GM20431 (cell line): Measurements from ENCODE around the gene BACH2.
"Not testable (repeated sequence)": the region's sequence is repeated elsewhere in the genome, so short reads cannot be mapped to it uniquely, and the experiment has no call there.

Experiments used
- in situ Hi-C: fragments of 300-500 bp; cut with MseI, MboI; formaldehyde crosslinking; loops from one replicate; pipeline ENCODE4 v1.15.0; 2020; ENCODE audit warnings: low sequenced_read_pairs; ENCODE audit not compliant: unreplicated experiment

BACH2 gene

DNA sequence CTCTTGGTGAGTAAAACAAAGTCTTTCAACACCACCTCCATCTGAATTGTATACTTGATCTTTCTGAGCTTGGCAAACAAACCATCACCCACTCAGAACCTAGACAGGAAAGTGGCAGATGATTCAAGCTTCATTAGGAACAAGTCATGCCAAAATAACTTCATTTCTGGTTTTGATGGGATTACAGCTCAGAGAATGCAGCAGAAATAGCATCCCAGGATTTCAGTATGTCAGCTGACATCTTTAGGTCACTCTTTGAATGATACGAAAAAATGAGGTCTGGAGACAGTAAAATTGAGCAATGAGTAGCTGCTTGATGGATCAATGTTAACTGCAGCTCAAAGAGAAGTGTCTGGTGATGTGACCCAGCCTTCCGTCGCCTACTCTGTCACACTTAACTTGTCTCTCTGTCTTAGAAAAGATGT lies 310.0 kb downstream of the BACH2 start:
- in situ Hi-C loops: no loop called here

DNA sequence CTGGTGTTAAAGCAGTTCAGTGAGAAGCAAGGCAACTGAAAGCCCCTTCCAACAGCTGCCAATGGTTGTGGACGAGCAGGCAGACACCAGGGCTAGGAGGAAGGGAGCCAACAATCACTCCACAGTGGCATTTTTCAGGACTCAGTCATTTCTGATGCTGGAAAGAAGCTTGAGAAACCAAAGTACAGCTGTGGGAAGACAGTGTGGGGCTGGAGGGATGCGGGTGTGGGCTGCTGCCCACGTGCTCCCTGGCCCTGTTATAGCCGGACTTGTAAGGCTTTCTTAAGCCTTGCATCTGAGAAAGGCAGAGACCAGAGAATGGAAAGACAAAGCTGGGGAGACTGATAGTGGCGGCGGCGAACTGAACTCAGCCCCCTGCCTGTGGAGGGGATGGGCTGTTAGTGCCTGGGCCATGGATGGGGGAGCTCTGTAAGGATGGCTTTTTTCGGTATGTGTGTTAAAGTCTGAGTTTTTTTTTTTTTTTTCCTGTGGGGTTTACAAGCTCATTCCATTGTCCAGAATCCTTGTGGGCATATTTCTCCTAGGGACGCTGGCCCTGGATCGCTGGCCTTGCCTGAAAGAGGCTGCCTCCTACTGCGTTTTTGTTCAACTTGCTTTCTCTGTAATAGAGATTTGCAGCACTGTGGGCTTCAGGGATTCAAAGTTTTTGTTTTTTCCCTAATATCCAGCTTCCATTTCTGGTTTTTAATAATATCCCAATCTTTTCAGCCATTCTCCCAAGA lies 310.7 kb downstream of the BACH2 start:
- in situ Hi-C loops: no loop called here

DNA sequence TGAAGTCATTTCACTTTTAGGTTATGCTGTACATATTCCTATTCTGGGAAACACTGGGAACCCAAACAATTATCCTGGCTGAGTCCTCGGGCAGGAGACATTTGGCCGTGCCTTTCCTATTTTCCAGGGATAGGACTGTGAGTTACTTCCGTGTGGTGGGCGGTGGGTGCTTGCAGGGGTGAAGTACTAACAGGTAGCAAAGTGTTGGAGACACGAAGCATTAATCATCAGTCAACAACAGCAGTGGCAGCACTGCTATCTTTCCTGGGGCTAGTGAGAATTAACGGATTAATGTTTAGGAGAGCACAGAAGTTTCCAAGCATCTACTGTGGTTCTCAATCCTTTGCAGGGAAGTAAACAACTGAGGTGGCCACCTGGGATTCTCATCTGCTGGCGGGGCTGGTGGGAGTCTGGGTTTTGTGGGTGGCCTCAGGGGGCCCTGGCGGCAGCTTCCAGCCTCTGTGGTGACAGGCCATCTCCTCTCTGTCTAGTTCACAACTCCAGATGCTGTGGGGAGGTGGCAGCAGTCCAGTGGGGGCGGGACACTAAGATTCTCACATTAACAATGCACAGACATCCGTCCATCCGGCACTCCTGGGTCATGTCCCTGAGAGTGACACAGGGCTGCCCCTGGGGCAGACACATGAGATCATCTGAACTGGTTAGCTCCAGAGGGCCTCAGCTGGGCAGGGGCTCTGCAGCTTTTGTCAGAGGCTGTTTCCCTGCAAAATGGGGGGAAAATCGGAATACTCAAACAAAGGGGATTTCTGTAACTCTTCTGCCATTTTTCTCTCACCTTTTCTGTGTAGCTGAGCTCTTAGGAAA lies 311.5 kb downstream of the BACH2 start:
- in situ Hi-C loops: no loop called here

DNA sequence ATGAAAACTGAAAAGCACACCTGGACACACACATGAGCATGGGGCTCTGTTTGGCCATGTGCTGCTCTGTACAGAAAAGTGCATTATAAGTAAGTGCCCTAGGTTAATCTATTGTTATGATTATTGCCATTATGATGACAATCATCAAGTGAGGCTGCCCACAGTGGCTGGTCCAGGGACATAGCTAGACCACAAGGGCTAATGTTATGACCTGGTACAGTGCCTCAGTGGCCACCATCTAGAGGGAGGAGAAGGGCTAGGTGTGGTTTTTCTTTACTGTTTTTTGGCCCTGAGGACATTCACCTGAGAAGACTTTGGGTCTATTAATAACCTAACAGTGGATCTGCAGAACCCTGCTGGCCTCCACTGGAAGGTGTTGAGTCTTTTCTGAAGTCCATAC lies 316.3 kb downstream of the BACH2 start:
- in situ Hi-C loops: no loop called here

DNA sequence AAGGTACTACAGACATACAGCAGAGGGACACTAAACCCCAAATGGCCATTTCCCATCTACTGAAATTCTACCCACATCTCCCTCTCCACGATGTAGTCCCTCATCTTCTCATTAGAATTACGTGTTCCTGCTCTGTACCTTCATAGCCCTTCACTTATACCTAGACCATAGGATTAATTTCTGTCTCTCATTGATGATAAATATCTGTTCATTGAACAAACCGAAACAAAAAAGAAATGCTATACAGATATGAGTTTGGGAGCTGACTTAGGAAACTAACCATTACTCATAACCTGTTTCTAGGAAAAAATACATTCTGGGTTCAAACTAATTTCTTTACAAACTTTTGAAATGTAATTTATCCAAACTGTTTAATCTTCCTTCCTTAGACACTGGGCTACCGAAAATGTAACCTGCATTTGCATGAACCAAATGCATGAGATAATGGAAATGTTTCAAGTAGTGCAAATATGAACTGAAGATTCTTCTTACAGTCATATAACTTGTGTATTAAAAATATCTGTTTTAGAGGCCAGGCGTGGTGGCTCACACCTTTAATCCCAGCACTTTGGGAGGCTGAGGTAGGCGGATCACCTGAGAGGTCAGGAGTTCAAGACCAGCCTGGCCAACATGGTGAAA lies 317.0 kb downstream of the BACH2 start:
- in situ Hi-C loops: no loop called here

DNA sequence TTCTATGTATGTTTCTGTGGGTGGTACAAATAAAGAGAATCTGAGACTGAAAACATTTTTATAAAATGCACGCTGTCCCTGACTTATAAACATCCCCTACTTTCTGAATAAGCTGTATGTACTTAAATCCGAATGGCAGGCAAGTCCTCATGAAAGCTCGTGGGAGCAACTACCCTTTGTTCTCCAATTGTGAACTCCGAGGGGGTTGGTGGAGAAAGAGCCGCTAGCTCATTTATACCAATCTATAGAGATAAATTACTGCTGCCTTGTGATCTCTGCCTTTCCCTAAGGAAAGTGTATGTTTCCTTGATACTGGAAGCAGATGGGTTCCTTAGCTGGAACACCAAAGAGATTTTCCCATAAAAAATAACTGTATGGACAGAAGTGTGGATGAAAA lies 317.9 kb downstream of the BACH2 start:
- in situ Hi-C loops: no loop called here

DNA sequence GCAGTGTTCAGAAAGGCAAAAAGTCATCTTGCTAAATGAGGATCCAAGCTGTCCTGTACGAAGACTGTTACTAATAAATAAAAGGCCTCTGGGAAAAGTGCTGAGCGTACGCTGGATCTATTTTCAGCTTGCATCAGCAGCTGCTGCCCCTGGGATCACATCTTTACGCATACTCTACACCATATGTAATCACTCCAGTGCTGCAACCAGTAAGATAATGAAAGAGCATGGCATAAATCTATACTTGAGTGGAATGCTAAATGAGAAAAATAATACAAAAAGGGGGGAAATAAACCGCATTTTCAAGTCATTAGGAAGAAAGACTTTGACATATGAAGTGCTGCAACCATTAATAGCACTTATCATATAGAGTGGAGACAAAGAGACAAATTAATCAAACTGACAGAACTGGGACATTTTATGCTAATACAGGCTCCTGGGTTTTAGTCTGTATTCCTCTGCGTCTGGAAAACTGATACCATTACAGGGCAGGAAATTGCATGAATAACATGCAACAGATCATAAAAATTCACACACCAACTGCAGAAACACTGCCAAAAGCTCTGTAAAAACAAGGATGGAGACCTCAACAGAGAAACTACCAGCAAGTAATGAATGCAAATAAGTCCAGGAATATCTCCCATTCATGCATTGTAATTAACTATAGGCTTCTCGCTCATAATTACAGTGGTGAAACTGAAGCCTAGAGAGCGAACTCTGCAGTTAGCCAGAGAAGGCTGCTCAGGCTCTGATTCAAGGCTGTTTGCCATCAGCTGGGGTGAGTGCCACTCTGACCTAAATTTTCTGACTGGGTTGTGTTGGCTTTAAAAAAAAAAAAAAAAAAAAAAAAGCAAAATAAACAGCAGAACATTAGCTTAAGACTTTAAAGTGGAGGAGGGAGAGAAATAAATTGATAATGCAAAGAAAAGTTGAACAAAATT lies 318.6 kb downstream of the BACH2 start:
- in situ Hi-C loops: no loop called here

DNA sequence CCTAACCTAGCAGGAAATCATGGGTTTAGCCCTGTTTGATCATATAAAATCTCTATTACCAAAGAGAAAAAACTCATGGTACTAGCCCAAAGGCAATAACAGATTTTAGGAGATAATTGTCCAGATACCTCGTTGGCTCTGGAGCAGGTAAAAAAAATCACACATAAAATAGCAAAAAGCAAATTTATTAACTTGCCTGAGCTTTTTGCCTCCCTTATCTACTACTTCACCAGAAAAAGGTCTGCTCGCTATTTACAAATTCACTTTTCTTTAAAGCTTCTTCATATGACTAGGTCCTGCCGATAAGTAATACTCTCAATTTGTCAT lies 320.0 kb downstream of the BACH2 start:
- in situ Hi-C loops: no loop called here

DNA sequence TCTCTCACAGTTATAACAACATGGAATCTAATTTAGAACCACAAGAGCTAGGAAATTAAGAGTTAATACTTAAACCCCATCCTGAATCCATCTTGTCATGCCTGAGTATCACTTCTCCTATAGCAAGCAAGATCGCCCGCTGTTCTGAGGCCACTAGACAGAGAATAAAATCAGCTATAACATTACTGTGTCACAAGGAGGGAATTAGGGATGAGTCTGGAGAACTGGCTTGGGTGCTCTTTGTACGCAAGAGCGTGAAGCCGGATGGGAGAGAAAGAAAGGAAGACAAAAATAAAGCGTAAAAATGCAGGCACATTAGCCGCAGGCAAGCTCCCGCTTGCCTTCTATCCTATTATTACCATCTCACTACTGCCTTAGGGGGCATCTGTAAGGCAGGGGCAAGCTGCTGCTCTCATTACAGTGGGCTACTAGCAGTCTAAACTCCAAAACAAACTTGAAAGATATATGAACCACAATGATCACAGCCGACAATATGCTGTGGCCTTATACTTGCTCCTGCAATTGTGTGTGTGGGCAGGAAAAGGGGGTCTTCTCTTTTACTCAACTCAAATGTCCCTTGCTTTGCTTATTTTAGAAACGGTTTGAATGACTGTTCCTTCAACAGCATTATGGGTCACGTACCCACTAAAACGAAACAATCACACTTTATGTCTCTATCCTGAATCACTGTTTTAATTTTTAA lies 320.5 kb downstream of the BACH2 start:
- in situ Hi-C loops: no loop called here

DNA sequence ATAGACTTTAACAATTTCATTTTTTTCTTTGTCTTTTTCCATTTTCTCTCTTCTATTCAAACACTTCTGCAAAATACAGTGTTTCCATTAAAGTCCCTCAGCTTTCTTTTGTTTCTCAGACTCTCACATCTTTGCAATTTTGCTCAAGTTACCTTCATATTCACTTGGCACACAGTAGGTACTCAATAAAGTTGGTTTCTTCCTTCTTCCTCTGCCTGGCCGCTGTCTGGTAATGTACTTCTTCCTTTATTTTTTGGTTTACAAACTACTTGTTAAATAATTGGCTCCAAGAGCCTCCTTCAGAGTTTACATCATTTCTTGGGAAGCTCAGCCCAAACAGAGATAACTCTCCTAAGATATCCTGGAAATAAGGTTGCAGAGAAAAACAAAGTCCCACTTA lies 321.3 kb downstream of the BACH2 start:
- in situ Hi-C loops: no loop called here

DNA sequence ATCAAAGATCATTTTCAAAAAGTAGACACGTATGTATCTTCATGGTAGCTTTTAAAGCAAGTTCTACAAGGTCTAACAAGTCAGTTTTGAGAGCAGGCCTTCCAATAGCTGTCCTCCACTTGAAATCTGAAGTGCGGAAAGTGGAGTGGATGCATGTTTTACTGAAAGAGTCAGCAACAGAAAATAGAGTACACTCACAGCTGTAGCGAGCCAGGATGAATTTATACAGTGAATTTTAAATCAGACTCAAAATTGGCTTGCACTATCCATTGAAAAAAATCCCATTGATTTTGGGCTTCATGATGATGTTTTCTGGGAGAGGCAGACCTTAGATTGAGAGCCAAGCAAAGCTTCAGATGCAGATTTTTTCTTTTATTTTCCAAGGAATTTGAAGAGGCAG lies 321.8 kb downstream of the BACH2 start:
- in situ Hi-C loops: no loop called here

DNA sequence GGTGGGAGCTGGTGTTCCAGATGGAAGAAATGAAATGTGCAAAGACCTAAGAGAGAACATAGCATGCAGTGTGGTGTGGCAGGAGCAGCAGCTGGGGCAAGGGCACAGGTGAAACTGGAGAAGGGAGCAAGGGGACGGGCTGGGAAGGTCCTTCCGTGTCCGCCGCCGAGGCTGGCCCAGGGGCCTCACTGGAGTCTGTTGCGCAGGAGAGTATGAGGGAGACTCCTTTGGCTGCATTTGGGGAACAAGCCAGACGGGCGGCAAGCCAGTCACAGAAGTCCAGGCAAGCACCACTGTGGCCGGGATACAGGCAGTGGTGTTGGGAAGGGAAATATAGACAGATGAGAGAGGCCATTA lies 324.6 kb downstream of the BACH2 start:
- in situ Hi-C loops: no loop called here

DNA sequence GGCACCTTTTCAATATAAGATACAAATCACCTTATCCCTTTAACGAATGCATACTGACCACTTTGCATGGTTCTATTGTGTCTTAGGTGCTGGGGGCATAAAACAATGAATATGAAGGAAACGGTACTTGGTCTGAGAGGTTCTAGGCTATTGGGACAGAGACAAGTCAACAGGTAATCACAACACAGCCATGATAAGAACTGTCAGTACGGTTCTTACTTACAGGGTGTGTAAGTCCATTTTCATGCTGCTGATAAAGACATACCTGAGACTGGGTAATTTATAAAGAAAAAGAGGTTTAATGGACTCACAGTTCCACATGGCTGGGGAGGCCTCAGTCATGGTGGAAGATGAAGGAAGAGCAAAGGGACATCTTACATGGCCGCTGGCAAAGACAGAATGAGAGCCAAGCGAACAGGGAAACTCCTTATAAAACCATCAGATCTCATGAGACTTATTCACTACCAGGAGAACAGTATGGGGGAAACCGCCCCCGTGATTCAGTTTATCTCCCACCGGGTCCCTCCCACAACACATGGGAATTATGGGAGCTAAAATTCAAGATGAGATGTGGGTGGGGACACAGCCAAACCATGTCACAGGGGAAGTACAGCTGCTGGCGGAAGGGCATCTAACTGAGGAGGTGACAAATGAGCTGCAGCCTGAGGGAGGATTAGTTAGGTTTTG lies 325.2 kb downstream of the BACH2 start:
- in situ Hi-C loops: not testable (repeated sequence)

DNA sequence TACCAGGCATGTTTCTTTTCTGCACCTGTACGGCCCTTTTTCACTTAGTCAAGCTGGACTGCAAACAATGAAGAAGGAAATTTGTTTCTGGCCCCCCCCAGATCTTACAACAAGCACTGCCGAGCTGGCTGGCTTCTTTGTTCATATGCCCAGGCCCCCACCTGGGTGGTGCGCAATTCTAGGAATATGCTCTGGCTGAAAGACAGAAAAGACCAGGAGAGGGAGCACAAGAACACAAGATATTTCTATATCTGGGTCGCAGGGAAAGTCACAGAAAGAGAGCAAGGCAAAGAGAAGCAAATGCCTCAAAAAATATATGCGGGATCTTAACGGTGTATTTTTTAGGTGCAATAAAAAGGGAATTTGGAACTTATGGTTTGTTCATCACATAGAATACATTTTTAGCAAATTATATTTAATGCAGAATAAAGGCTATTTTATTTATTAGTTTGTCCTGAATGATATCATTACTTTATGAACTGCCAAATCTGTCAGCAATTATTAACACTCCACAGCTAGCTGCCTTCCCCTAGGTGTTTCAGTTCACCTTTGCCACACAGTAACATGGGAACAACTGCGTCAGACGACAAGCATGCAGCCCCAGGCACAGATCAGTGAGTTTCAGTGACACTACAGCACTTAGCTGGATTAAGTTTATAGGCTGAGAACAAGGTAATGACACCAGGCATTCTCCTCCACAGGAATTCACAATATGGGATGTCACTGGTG lies 325.9 kb downstream of the BACH2 start:
- in situ Hi-C loops: no loop called here

DNA sequence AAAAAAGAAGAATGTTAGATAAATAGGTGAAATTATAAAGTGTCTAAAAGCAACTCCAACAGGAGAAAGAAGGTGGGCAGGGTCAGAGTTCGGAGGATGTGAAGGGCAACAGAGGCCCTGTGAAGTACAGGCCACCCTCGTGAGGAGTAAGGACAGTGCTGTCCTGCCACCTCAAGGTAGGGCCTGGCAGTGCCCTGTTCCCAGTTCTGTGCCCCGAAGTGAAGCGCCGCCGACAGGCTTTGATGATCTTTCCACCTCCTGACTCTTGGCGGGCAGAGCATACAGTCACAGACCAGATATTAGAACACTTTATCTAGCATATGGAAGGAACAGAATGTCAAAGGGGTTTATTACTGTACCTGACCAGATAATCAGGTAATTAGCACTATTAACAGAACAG lies 326.6 kb downstream of the BACH2 start:
- in situ Hi-C loops: no loop called here

DNA sequence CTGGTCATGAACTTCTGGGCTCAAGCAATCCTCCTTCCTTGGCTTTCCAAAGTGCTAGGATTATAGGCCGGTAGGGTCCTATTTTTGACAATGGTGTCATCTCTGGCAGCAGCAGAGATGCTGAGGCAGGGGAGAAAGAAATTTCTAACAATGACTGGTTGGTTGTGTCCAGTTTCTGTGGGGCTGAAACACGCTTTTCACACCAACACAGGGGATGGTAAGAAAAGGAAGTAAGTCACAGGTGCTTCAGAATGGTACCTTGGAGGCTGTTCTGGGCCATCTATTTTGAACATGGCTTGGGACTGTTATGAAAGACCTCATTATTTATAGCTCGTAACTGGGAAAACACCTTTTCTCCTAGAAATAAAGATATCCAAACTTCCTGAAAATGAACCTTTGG lies 329.7 kb downstream of the BACH2 start:
- in situ Hi-C loops: no loop called here

DNA sequence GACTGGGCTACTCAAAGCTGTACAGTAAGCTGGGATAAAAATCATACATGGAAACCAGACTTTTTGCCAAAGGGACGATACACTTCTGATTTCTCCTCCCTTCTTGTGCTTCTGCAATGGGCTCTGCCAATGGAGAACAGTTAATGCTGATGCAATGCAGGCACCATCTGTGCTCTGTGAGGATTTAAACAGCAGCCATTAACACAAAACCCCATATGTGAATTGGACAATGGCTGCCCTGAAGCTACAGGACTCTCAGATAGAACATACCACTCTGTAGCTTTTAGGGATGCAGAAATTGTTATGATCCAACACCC lies 330.5 kb downstream of the BACH2 start:
- in situ Hi-C loops: no loop called here

DNA sequence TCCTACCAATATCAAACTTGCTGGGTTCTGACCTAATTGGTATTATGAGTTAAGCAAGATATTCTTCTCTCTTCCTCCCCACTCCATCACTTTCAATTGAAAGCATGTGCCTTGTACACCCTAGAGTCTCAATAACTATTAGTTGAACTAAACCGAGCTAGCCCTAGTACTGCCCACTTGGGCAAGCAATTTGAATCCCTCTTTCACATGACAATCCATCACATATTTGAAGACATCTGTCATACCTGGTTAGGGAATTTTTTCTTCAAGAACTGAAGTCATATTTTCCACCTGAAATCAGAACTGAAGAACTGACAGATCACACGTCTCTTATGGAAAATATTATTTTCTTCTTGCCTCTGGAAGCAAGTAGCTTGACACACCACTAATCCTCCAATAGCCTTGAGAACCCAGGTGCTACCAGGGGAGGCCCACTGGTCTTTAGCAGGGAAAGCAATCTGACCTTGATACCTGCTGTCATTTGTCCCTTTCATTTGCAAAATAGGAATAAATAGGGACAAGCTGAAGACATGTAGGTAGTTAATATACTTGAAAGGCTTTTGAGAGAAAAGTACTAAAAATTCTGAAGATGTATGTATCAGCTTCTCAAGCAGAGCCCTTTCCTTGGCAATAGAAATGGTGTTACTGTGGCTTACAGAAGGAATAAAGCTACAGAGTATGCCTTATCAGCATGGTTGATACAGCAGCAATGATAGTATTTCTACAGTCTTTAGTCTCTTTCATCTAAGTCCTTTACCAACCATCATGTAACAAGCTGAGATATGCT lies 331.0 kb downstream of the BACH2 start:
- in situ Hi-C loops: no loop called here
